OCI-LY1 (cell line): Measurements from ENCODE around the gene CDK18.

Experiments
- EZH2 ChIP-seq: fragments of 200-600 bp; sonication (generic), shearing (Covaris generic); IDR thresholded peaks from 2 replicates; pipeline ENCODE4 v1.8.0; 2017; ENCODE audit warnings: borderline replicate concordance, mixed run types, mild to moderate bottlenecking, antibody characterized with exemption, low read length, moderate library complexity, mixed read lengths
- TF ChIP-seq, protein P1 (sequence below): fragments of 200-600 bp; sonication (generic), shearing (Covaris generic); IDR thresholded peaks from 2 replicates; pipeline ENCODE4 v1.5.1; 2017; ENCODE audit warnings: mild to moderate bottlenecking, antibody characterized with exemption, low read length, moderate library complexity, mixed read lengths

DNA sequence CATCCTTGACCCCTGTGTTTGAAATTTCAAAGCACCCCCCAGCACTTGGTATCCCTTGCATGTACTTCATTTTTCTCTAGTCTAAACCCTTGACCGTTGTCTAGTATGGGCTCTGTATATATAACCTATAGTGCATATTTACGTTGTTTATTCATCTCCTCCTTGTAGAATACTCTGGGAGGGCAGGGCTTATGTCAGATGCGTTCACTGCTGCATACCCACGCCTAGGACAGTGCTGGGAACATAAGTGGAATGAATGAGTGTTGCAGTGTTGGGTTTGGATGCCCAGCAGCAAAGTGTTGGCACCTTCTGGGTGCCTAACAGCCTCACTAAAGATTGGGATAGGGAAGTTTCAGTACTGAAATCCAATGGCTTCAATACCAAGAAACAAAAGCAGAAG is 31.0 kb upstream of the CDK18 start:
- no peak for TF ChIP-seq EZH2
- TF ChIP-seq, protein P1, sequence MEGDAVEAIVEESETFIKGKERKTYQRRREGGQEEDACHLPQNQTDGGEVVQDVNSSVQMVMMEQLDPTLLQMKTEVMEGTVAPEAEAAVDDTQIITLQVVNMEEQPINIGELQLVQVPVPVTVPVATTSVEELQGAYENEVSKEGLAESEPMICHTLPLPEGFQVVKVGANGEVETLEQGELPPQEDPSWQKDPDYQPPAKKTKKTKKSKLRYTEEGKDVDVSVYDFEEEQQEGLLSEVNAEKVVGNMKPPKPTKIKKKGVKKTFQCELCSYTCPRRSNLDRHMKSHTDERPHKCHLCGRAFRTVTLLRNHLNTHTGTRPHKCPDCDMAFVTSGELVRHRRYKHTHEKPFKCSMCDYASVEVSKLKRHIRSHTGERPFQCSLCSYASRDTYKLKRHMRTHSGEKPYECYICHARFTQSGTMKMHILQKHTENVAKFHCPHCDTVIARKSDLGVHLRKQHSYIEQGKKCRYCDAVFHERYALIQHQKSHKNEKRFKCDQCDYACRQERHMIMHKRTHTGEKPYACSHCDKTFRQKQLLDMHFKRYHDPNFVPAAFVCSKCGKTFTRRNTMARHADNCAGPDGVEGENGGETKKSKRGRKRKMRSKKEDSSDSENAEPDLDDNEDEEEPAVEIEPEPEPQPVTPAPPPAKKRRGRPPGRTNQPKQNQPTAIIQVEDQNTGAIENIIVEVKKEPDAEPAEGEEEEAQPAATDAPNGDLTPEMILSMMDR: no peak
